Measurements from ENCODE around the gene DHX34. TPM values are rescaled to one million over a fixed set of nuclear protein-coding genes. Genes with fewer than 3 reads are reported as not detected.
"Not testable (repeated sequence)": the region's sequence is repeated elsewhere in the genome, so short reads cannot be mapped to it uniquely, and the experiment has no call there.

Gene DHX34
- polyA plus RNA-seq, 4 donors, result 11.6 to 17.5 (median 12.4) TPM

GRCh38 chr19:47323409-47323808 lies 25.7 kb upstream of the DHX34 start:
- no peak for DNase-seq (ENCODE audit: low read depth in 4 of 4, low spot score in 3 of 4)

GRCh38 chr19:47323872-47324271 lies 25.2 kb upstream of the DHX34 start:
- no peak for DNase-seq (ENCODE audit: low read depth in 4 of 4, low spot score in 3 of 4)

- no peak for DNase-seq (ENCODE audit: low read depth in 4 of 4, low spot score in 3 of 4)
Measured at GRCh38 chr19:47324502-47324901, 24.6 kb upstream of the DHX34 start.

GRCh38 chr19:47330466-47330869 lies 18.6 kb upstream of the DHX34 start:
- no peak for DNase-seq (ENCODE audit: low read depth in 4 of 4, low spot score in 3 of 4)

- DNase-seq (ENCODE audit: low read depth in 4 of 4, low spot score in 3 of 4), result no peak
Measured at GRCh38 chr19:47331490-47331889, 17.6 kb upstream of the DHX34 start.

- no peak for DNase-seq (ENCODE audit: low read depth in 4 of 4, low spot score in 3 of 4)
Measured at GRCh38 chr19:47331931-47332547, 17.1 kb upstream of the DHX34 start, which contains the start of gene C5AR2. C5AR2 (plus strand) TSS chr19:47332175; CDS start chr19:47340800, 8,625 bp downstream.

GRCh38 chr19:47336765-47337718 lies 12.1 kb upstream of the DHX34 start:
- not testable (repeated sequence) for DNase-seq (ENCODE audit: low read depth in 4 of 4, low spot score in 3 of 4)

- DNase-seq (ENCODE audit: low read depth in 4 of 4, low spot score in 3 of 4), result no peak
Measured at GRCh38 chr19:47339196-47339880, 9.8 kb upstream of the DHX34 start.

GRCh38 chr19:47340477-47341208 lies 8.5 kb upstream of the DHX34 start:
- no peak for DNase-seq (ENCODE audit: low read depth in 4 of 4, low spot score in 3 of 4)

GRCh38 chr19:47341734-47342133 lies 7.4 kb upstream of the DHX34 start:
- DNase-seq (ENCODE audit: low read depth in 4 of 4, low spot score in 3 of 4), result no peak

- no peak for DNase-seq (ENCODE audit: low read depth in 4 of 4, low spot score in 3 of 4)
Measured at GRCh38 chr19:47343194-47343802, 5.8 kb upstream of the DHX34 start.

- DNase-seq (ENCODE audit: low read depth in 4 of 4, low spot score in 3 of 4), result no peak
Measured at GRCh38 chr19:47344425-47344824, 4.7 kb upstream of the DHX34 start.

GRCh38 chr19:47346024-47346423 lies 3.1 kb upstream of the DHX34 start:
- DNase-seq (ENCODE audit: low read depth in 4 of 4, low spot score in 3 of 4), result not testable (repeated sequence)

GRCh38 chr19:47350630-47351029 lies 1.5 kb downstream of the DHX34 start:
- no peak for DNase-seq (ENCODE audit: low read depth in 4 of 4, low spot score in 3 of 4)

GRCh38 chr19:47351548-47351947 lies 2.4 kb downstream of the DHX34 start:
- DNase-seq (ENCODE audit: low read depth in 4 of 4, low spot score in 3 of 4), result no peak

- no peak for DNase-seq (ENCODE audit: low read depth in 4 of 4, low spot score in 3 of 4)
Measured at GRCh38 chr19:47352095-47352494, 3.0 kb downstream of the DHX34 start.

- DNase-seq (ENCODE audit: low read depth in 4 of 4, low spot score in 3 of 4), result no peak
Measured at GRCh38 chr19:47353307-47353712, 4.2 kb downstream of the DHX34 start.

GRCh38 chr19:47356900-47357299 lies 7.8 kb downstream of the DHX34 start:
- DNase-seq (ENCODE audit: low read depth in 4 of 4, low spot score in 3 of 4), result no peak

GRCh38 chr19:47357788-47358680 lies 8.9 kb downstream of the DHX34 start:
- DNase-seq (ENCODE audit: low read depth in 4 of 4, low spot score in 3 of 4), result no peak

Data from right renal pelvis (tissue), 4 donors.